H9 (cell line): ENCODE results near the gene TSPEAR. TPM values are rescaled to one million over a fixed set of nuclear protein-coding genes. Genes with fewer than 3 reads are reported as not detected.
A peak's percentile ranks its signal among the peaks of the same experiment; 100 is the strongest.
"Not testable (repeated sequence)": the region's sequence is repeated elsewhere in the genome, so short reads cannot be mapped to it uniquely, and the experiment has no call there.

Source experiments
- DNase-seq: peaks from one replicate; pipeline ENCODE4 v3.0.0-alpha.2; 2017
- H2AFZ ChIP-seq: one replicate; pipeline ENCODE4 v1.6.1; 2013; ENCODE audit warnings: mild to moderate bottlenecking, low read length, control low read depth, moderate library complexity
- H2AK5ac ChIP-seq: 2 replicates; pipeline ENCODE4 v1.6.1; 2013; ENCODE audit warnings: low read length, control low read depth, mixed read lengths; ENCODE audit not compliant: insufficient read length
- H2BK120ac ChIP-seq: one replicate; pipeline ENCODE4 v1.6.1; 2013; ENCODE audit warnings: low read depth, mild to moderate bottlenecking, low read length, control low read depth, inconsistent platforms; ENCODE audit not compliant: poor library complexity, severe bottlenecking
- H2BK12ac ChIP-seq: 2 replicates; pipeline ENCODE4 v1.6.1; 2013; ENCODE audit warnings: low read length, control low read depth, mixed read lengths, low read depth; ENCODE audit not compliant: insufficient read length
- H2BK15ac ChIP-seq: 2 replicates; pipeline ENCODE4 v1.6.1; 2013; ENCODE audit warnings: low read depth, low read length, control low read depth
- H2BK20ac ChIP-seq: one replicate; pipeline ENCODE4 v1.6.1; 2013; ENCODE audit warnings: low read depth, mild to moderate bottlenecking, low read length, control low read depth, inconsistent platforms; ENCODE audit not compliant: poor library complexity, severe bottlenecking
- H2BK5ac ChIP-seq: 2 replicates; pipeline ENCODE4 v1.6.1; 2013; ENCODE audit warnings: low read length, control low read depth, mixed read lengths; ENCODE audit not compliant: insufficient read length
- H3K14ac ChIP-seq: 2 replicates; pipeline ENCODE4 v1.6.1; 2013; ENCODE audit warnings: low read length, control low read depth; ENCODE audit not compliant: insufficient read depth
- H3K18ac ChIP-seq: 2 replicates; pipeline ENCODE4 v1.6.1; 2013; ENCODE audit warnings: low read depth, mild to moderate bottlenecking, mixed read lengths, low read length, control low read depth; ENCODE audit not compliant: insufficient read length
- H3K23ac ChIP-seq: 2 replicates; pipeline ENCODE4 v1.6.1; 2013; ENCODE audit warnings: low read length, control low read depth, mixed read lengths, low read depth; ENCODE audit not compliant: insufficient read length
- H3K23me2 ChIP-seq: 2 replicates; pipeline ENCODE4 v1.6.1; 2013; ENCODE audit warnings: low read depth, mild to moderate bottlenecking, mixed read lengths, low read length, control low read depth; ENCODE audit not compliant: insufficient read length, poor library complexity, severe bottlenecking
- H3K27ac ChIP-seq: 2 replicates; pipeline ENCODE4 v1.5.1; 2013; ENCODE audit warnings: low read length, control low read depth, mixed read lengths, low read depth; ENCODE audit not compliant: insufficient read length
- H3K27me3 ChIP-seq: 2 replicates; pipeline ENCODE4 v1.6.1; 2013; ENCODE audit warnings: low read length, control low read depth, inconsistent platforms; ENCODE audit not compliant: insufficient read depth
- H3K4ac ChIP-seq: 2 replicates; pipeline ENCODE4 v1.6.1; 2013; ENCODE audit warnings: low read depth, mild to moderate bottlenecking, control low read depth, inconsistent platforms, low read length, moderate library complexity
- H3K4me1 ChIP-seq: 2 replicates; pipeline ENCODE4 v1.6.1; 2013; ENCODE audit warnings: low read length, control low read depth, inconsistent platforms; ENCODE audit not compliant: insufficient read depth
- H3K4me2 ChIP-seq: 2 replicates; pipeline ENCODE4 v1.6.1; 2013; ENCODE audit warnings: low read length, control low read depth, mixed read lengths; ENCODE audit not compliant: insufficient read length, insufficient read depth
- H3K56ac ChIP-seq: 2 replicates; pipeline ENCODE4 v1.6.1; 2013; ENCODE audit warnings: low read depth, mild to moderate bottlenecking, mixed read lengths, low read length, control low read depth; ENCODE audit not compliant: insufficient read length
- H3K79me1 ChIP-seq: 2 replicates; pipeline ENCODE4 v1.6.1; 2013; ENCODE audit warnings: low read depth, mild to moderate bottlenecking, moderate library complexity, low read length, control low read depth, inconsistent platforms; ENCODE audit not compliant: insufficient read depth, poor library complexity, severe bottlenecking
- H3K79me2 ChIP-seq: 2 replicates; pipeline ENCODE4 v1.6.1; 2013; ENCODE audit warnings: low read length, control low read depth, inconsistent platforms; ENCODE audit not compliant: insufficient read depth
- H3K9ac ChIP-seq: 2 replicates; pipeline ENCODE4 v1.6.1; 2013; ENCODE audit warnings: low read length, control low read depth, mixed read lengths; ENCODE audit not compliant: insufficient read length; ENCODE audit errors: extremely low read depth
- H3K9me3 ChIP-seq: one replicate; pipeline ENCODE4 v1.6.1; 2013; ENCODE audit warnings: low read depth, low read length, inconsistent platforms; ENCODE audit not compliant: control insufficient read depth
- H3T11ph ChIP-seq: one replicate; pipeline ENCODE4 v1.6.1; 2013; ENCODE audit warnings: mild to moderate bottlenecking, low read length, control low read depth, inconsistent platforms
- H4K20me1 ChIP-seq: one replicate; pipeline ENCODE4 v1.6.1; 2013; ENCODE audit not compliant: control insufficient read depth, insufficient read length, insufficient read depth
- H4K5ac ChIP-seq: 2 replicates; pipeline ENCODE4 v1.6.1; 2013; ENCODE audit warnings: low read depth, mild to moderate bottlenecking, mixed read lengths, low read length, control low read depth; ENCODE audit not compliant: insufficient read length
- H4K8ac ChIP-seq: replicated peaks from 2 replicates; pipeline ENCODE4 v1.6.1; 2013; ENCODE audit warnings: low read length, control low read depth, mixed read lengths, low read depth; ENCODE audit not compliant: insufficient read length
- H4K91ac ChIP-seq: 2 replicates; pipeline ENCODE4 v1.6.1; 2013; ENCODE audit warnings: low read depth, mild to moderate bottlenecking, moderate library complexity, mixed read lengths, low read length, control low read depth; ENCODE audit not compliant: insufficient read length
- H3K27ac Mint-ChIP-seq, 3 experiments: 2 replicates in 2 of 3; 3 replicates in 1 of 3; pipeline ENCODE4 v1.8.0; 2020 to 2021; ENCODE audit warnings: mixed read lengths in 3 of 3, mild to moderate bottlenecking in 1 of 3, moderate library complexity in 1 of 3
- H3K27me3 Mint-ChIP-seq: 2 replicates; pipeline ENCODE4 v1.8.0; 2021; ENCODE audit warnings: low read depth, mild to moderate bottlenecking, moderate library complexity, mixed read lengths
- H3K36me3 Mint-ChIP-seq, 3 experiments: 2 replicates in 2 of 3; 3 replicates in 1 of 3; pipeline ENCODE4 v1.8.0; 2020 to 2021; ENCODE audit warnings: low read depth in 3 of 3, mixed read lengths in 3 of 3; ENCODE audit not compliant: insufficient read depth in 1 of 3
- H3K4me1 Mint-ChIP-seq, 2 experiments: 2 replicates each; pipeline ENCODE4 v1.8.0; 2020; ENCODE audit warnings: mixed read lengths in 2 of 2
- H3K4me3 Mint-ChIP-seq, 2 experiments: 2 replicates in 1 of 2; 3 replicates in 1 of 2; pipeline ENCODE4 v1.8.0; 2020 to 2021; ENCODE audit warnings: mild to moderate bottlenecking in 2 of 2, mixed read lengths in 2 of 2, moderate library complexity in 1 of 2
- H3K9me3 Mint-ChIP-seq, 2 experiments: 2 replicates in 1 of 2; 3 replicates in 1 of 2; pipeline ENCODE4 v1.8.0; 2020; ENCODE audit warnings: mild to moderate bottlenecking in 2 of 2, mixed read lengths in 2 of 2, moderate library complexity in 1 of 2
- CTCF ChIP-seq: fragments of 200-600 bp; sonication (generic); conservative IDR thresholded peaks from 3 replicates; pipeline ENCODE4 v1.8.0; 2021; ENCODE audit warnings: antibody characterized with exemption, mild to moderate bottlenecking
- WGBS: extraction: QIAGEN DNeasy Blood & Tissue Kit; methylation state at CpG from one replicate; pipeline ENCODE4 v1.1.7; 2013; ENCODE audit warnings: missing lambda C conversion rate, low lambda C conversion rate, mixed read lengths; ENCODE audit not compliant: insufficient read length; ENCODE audit errors: extremely low coverage; 5-methylcytosine and 5-hydroxymethylcytosine counted together
- total RNA-seq: library from RNA; stranded (reverse); gene quantifications from 2 replicates; pipeline ENCODE4 v1.2.1, GENCODE V29; 2021

Gene TSPEAR
- total RNA-seq, 1 experiment from 2014 or later = 1.3 TPM

- no peak overlapping the region for H2BK15ac ChIP-seq
- H4K8ac ChIP-seq = no peak overlapping the region
- no peak overlapping the region for H3K18ac ChIP-seq
- no peak overlapping the region for H4K5ac ChIP-seq
- no peak overlapping the region for H4K91ac ChIP-seq
- H3K14ac ChIP-seq = no peak overlapping the region
- TF ChIP-seq CTCF = no peak
- no peaks in the 10 kb centered on the region for H3K79me1 ChIP-seq
- no peak overlapping the region for H3K27ac ChIP-seq
- H3T11ph ChIP-seq = no peak overlapping the region
- DNase-seq = no peak
- no peak overlapping the region for H2BK20ac ChIP-seq
- peaks cover 9 to 18% of the 10 kb centered on the region in 2 experiments for H3K9me3 Mint-ChIP-seq
- peaks cover 4 to 10% (median 6%) of the 10 kb centered on the region in 3 experiments for H3K36me3 Mint-ChIP-seq
- H3K27me3 ChIP-seq = no peaks in the 10 kb centered on the region
- no peak overlapping the region for H2AK5ac ChIP-seq
- no peaks in the 10 kb centered on the region for H3K23me2 ChIP-seq
- no peak overlapping the region for H3K56ac ChIP-seq
- H3K4ac ChIP-seq = no peak overlapping the region
- H3K4me2 ChIP-seq = no peak overlapping the region
- H3K9me3 ChIP-seq = no peaks in the 10 kb centered on the region
- no peak overlapping the region for H3K23ac ChIP-seq
- peaks cover 15 to 17% of the 10 kb centered on the region in 2 experiments for H3K4me1 Mint-ChIP-seq
- peaks cover 2% of the 10 kb centered on the region; the same call in 1 of the 2 replicates for H3K27me3 Mint-ChIP-seq
- H3K79me2 ChIP-seq = no peaks in the 10 kb centered on the region
- no peak overlapping the region for H3K4me3 Mint-ChIP-seq
- H4K20me1 ChIP-seq = no peaks in the 10 kb centered on the region
- H2BK5ac ChIP-seq = no peak overlapping the region
- no CpG with 5 or more reads among the region's 5 CpGs for WGBS
- H3K27ac Mint-ChIP-seq = no peak overlapping the region
- H3K9ac ChIP-seq = no peak overlapping the region
- no peak overlapping the region for H2BK120ac ChIP-seq
- no peaks in the 10 kb centered on the region for H3K4me1 ChIP-seq
- no peak overlapping the region for H2BK12ac ChIP-seq
- no peak overlapping the region for H2AFZ ChIP-seq
These were observed 46.7 kb downstream of the TSPEAR start for GRCh38 chr21:44664691-44665090.

GRCh38 chr21:44661567-44661966 is 49.8 kb downstream of the TSPEAR start:
- not testable (repeated sequence) for H3K27ac ChIP-seq, H2AFZ ChIP-seq, H3K4me1 ChIP-seq, H3K9me3 Mint-ChIP-seq, H4K8ac ChIP-seq, H4K5ac ChIP-seq, H3K56ac ChIP-seq, H3K79me2 ChIP-seq, H2BK12ac ChIP-seq, H3K4ac ChIP-seq, H3K36me3 Mint-ChIP-seq, H2BK120ac ChIP-seq, H3K23ac ChIP-seq, H4K20me1 ChIP-seq, H3K4me3 Mint-ChIP-seq, H2BK20ac ChIP-seq, H3K18ac ChIP-seq, H3K14ac ChIP-seq, H4K91ac ChIP-seq, H3K27me3 ChIP-seq, H3K23me2 ChIP-seq, H2BK5ac ChIP-seq, H3K4me2 ChIP-seq, H2AK5ac ChIP-seq, H3K9me3 ChIP-seq, H3T11ph ChIP-seq, H3K79me1 ChIP-seq, H3K27me3 Mint-ChIP-seq, H3K9ac ChIP-seq, H2BK15ac ChIP-seq
- Mint-ChIP-seq H3K4me1 (peaks cover 32% of the 10 kb centered on the region in 2 experiments), H3K27ac (peak overlapping the region in 2 of 3 experiments; percentile 4 to 77; a peak in 3 of 7 replicates)
- DNase-seq = peak; percentile 76
- no CpG with 5 or more reads among the region's 7 CpGs for WGBS
